IMR-90 (cell line): ENCODE measurements around the gene PRDM10. TPM values are rescaled to one million over a fixed set of nuclear protein-coding genes. Genes with fewer than 3 reads are reported as not detected.

ENCODE experiments used
- ATAC-seq: fragments of 200-7000 bp; cut with Tn5 transposase; 2 replicates; pipeline ENCODE4 v1.9.1; 2020; ENCODE audit warnings: low read depth, mild to moderate bottlenecking, moderate library complexity
- BruUV-seq: library from RNA; stranded (reverse); fragments of 400-500 nt; replicated peaks from 2 replicates; lab custom pipeline; 2021; lab: Mats Ljungman, UMichigan
- CTCF ChIA-PET: fragments of 300-600 bp; formaldehyde crosslinking; extraction: SDS; loops from one replicate; lab custom pipeline; 2021; ENCODE audit warnings: antibody characterized with exemption; lab: Yijun Ruan, JAX
- POLR2A ChIA-PET: fragments of 300-600 bp; sonication (Branson Sonifier 250); formaldehyde crosslinking; loops from one replicate; lab custom pipeline; 2022; ENCODE audit warnings: antibody characterized with exemption; ENCODE audit not compliant: unreplicated experiment; lab: Charles Lee
- DNase-seq: peaks from one replicate; pipeline ENCODE4 v3.0.0; 2013
- H2AFZ ChIP-seq: replicated peaks from 2 replicates; pipeline ENCODE3; 2013; ENCODE audit warnings: low read length, mild to moderate bottlenecking; ENCODE audit not compliant: poor library complexity
- H2AK5ac ChIP-seq: 2 replicates; pipeline ENCODE4 v1.6.1; 2013; ENCODE audit warnings: low read depth, low read length, inconsistent platforms
- H2AK9ac ChIP-seq: replicated peaks from 2 replicates; pipeline ENCODE3; 2013; ENCODE audit warnings: mild to moderate bottlenecking, low read depth, low read length, moderate library complexity; ENCODE audit not compliant: poor library complexity
- H2BK120ac ChIP-seq: 2 replicates; pipeline ENCODE4 v1.6.1; 2013; ENCODE audit warnings: low read depth, low read length, inconsistent platforms
- H2BK15ac ChIP-seq: 3 replicates; pipeline ENCODE4 v1.6.1; 2013; ENCODE audit warnings: low read depth, low read length, inconsistent platforms
- H2BK20ac ChIP-seq: 2 replicates; pipeline ENCODE4 v1.6.1; 2013; ENCODE audit warnings: low read depth, mild to moderate bottlenecking, inconsistent platforms, low read length, moderate library complexity
- H2BK5ac ChIP-seq: 2 replicates; pipeline ENCODE4 v1.6.1; 2013; ENCODE audit warnings: mild to moderate bottlenecking, low read depth, low read length, inconsistent platforms; ENCODE audit not compliant: poor library complexity, severe bottlenecking
- H3K14ac ChIP-seq: replicated peaks from 2 replicates; pipeline ENCODE4 v1.6.1; 2013; ENCODE audit warnings: low read depth, low read length, inconsistent platforms
- H3K18ac ChIP-seq: 2 replicates; pipeline ENCODE4 v1.6.1; 2013; ENCODE audit warnings: low read depth, low read length, control low read depth
- H3K23ac ChIP-seq: 2 replicates; pipeline ENCODE4 v1.6.1; 2013; ENCODE audit warnings: low read depth, low read length, inconsistent platforms
- H3K27ac ChIP-seq: 2 replicates; pipeline ENCODE4 v1.5.1; 2013; ENCODE audit warnings: mild to moderate bottlenecking, control low read depth, low read length; ENCODE audit not compliant: insufficient read depth
- H3K27me3 ChIP-seq: 2 replicates; pipeline ENCODE4 v1.6.1; 2013; ENCODE audit warnings: low read length; ENCODE audit not compliant: control insufficient read depth, insufficient read depth
- H3K36me3 ChIP-seq: 2 replicates; pipeline ENCODE4 v1.6.1; 2013; ENCODE audit warnings: low read length, mixed read lengths; ENCODE audit not compliant: control insufficient read depth, insufficient read depth
- H3K4ac ChIP-seq: 2 replicates; pipeline ENCODE4 v1.6.1; 2013; ENCODE audit warnings: low read depth, low read length, inconsistent platforms
- H3K4me1 ChIP-seq: 2 replicates; pipeline ENCODE4 v1.6.1; 2013; ENCODE audit warnings: low read length, mixed read lengths; ENCODE audit not compliant: control insufficient read depth, insufficient read depth
- H3K4me2 ChIP-seq: 2 replicates; pipeline ENCODE4 v1.6.1; 2013; ENCODE audit warnings: low read depth, mild to moderate bottlenecking, control low read depth, low read length, moderate library complexity
- H3K4me3 ChIP-seq: 2 replicates; pipeline ENCODE4 v1.5.1; 2013; ENCODE audit warnings: low read depth, mild to moderate bottlenecking, control low read depth, low read length, moderate library complexity; ENCODE audit not compliant: insufficient read depth
- H3K56ac ChIP-seq: 2 replicates; pipeline ENCODE4 v1.6.1; 2013; ENCODE audit warnings: low read length, inconsistent platforms; ENCODE audit not compliant: insufficient read depth; ENCODE audit errors: extremely low read depth
- H3K79me1 ChIP-seq, 2 experiments: 2 replicates each; pipeline ENCODE4 v1.6.1; 2013; ENCODE audit warnings: low read length in 2 of 2, inconsistent platforms in 1 of 2, low read depth in 1 of 2
- H3K9ac ChIP-seq: 2 replicates; pipeline ENCODE4 v1.6.1; 2013; ENCODE audit warnings: low read depth, low read length, control low read depth
- H3K9me1 ChIP-seq: 2 replicates; pipeline ENCODE4 v1.6.1; 2013; ENCODE audit warnings: low read length, inconsistent platforms; ENCODE audit not compliant: insufficient read depth
- H3K9me3 ChIP-seq: 2 replicates; pipeline ENCODE4 v1.6.1; 2013; ENCODE audit warnings: low read length; ENCODE audit not compliant: control insufficient read depth, insufficient read depth
- H4K20me1 ChIP-seq: 2 replicates; pipeline ENCODE4 v1.6.1; 2013; ENCODE audit warnings: low read length, inconsistent platforms; ENCODE audit not compliant: insufficient read depth
- H4K5ac ChIP-seq: 2 replicates; pipeline ENCODE4 v1.6.1; 2013; ENCODE audit warnings: mild to moderate bottlenecking, low read depth, low read length, control low read depth
- H4K8ac ChIP-seq, 2 experiments: 2 replicates each; pipeline ENCODE4 v1.6.1; 2013; ENCODE audit warnings: low read depth in 2 of 2, low read length in 2 of 2, control low read depth in 1 of 2, inconsistent platforms in 1 of 2
- H4K91ac ChIP-seq: 2 replicates; pipeline ENCODE4 v1.6.1; 2013; ENCODE audit warnings: low read depth, low read length, inconsistent platforms; ENCODE audit not compliant: insufficient read depth
- BHLHE40 ChIP-seq: fragments of 150-350 bp; IDR thresholded peaks from 2 replicates; pipeline ENCODE4 v1.6.1; 2016; ENCODE audit warnings: mild to moderate bottlenecking, low read depth, low read length
- CEBPB ChIP-seq: IDR thresholded peaks from 2 replicates; pipeline ENCODE4 v1.6.1; 2012; ENCODE audit warnings: low read depth, low read length, improper control_type of control experiment
- FOS ChIP-seq: fragments of 150-350 bp; IDR thresholded peaks from 2 replicates; pipeline ENCODE4 v1.6.1; 2016; ENCODE audit warnings: low read depth, low read length
- MAFK ChIP-seq: IDR thresholded peaks from 2 replicates; pipeline ENCODE4 v1.6.1; 2012; ENCODE audit warnings: low read depth, low read length, improper control_type of control experiment
- WGBS, 2 experiments: methylation state at CpG; one replicate each; pipeline versions ENCODE4 v1.1.5 to v1.1.7; 2013; ENCODE audit warnings: missing lambda C conversion rate in 2 of 2; ENCODE audit not compliant: insufficient read length in 1 of 2; ENCODE audit errors: extremely low coverage in 2 of 2; 5-methylcytosine and 5-hydroxymethylcytosine counted together
- dilution Hi-C: fragments of 300-500 bp; cut with HindIII; formaldehyde crosslinking; loops from one replicate; pipeline ENCODE4 v1.14.3; 2018; ENCODE audit warnings: low sequenced_read_pairs; ENCODE audit not compliant: unreplicated experiment
- in situ Hi-C: fragments of 300-500 bp; cut with MboI; formaldehyde crosslinking; loops from 3 replicates; pipeline ENCODE4 v1.14.3; 2019; ENCODE audit warnings: low sequenced_read_pairs, inconsistent platforms, mixed read lengths
- intact Hi-C: fragments of 100-400 bp; cut with micrococcal nuclease; formaldehyde crosslinking; loops from 2 replicates; pipeline ENCODE4 v1.10.0; 2022
- polyA plus RNA-seq, 3 experiments: library from polyadenylated mRNA; depleted of rRNA; stranded (reverse); fragments of >200 nt; gene quantifications; 2 replicates each; pipeline ENCODE4 v1.2.3, GENCODE V29; 2012; ENCODE audit warnings: low replicate concordance in 1 of 3
- total RNA-seq: library from RNA; depleted of rRNA; stranded (reverse); fragments of >200 nt; gene quantifications from 2 replicates; pipeline ENCODE4 v1.2.3, GENCODE V29; 2012

The PRDM10 gene
- total and polyA plus RNA-seq, 2 of the 4 experiments (the other 2 are of a cell fraction): 3.1 to 6.5 TPM

DNA sequence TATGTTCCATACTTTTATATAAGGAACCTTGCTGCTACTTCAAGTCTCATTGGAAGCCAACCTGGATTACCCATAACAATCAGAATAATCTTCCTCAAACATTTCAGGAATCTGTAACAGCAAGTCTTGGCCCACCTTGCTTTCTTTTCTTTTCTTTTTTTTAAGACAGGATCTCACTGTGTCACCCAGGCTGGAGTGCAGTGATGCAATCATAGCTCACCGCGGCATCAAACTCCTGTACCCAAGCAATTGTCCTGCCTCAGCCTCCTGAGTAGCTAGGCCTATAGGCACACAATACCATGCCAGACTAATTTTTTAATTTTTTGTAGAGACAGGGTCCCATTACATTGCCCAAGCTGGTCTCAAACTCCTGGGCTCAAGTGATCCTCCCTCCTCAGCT lies 29.3 kb upstream of the PRDM10 start:
- in situ Hi-C loops: no loop called here
- POLR2A ChIA-PET: interaction anchor here (0.6 kb wide), 1 partner anchor 28 kb away, joined by 5 read pairs; no protein-coding TSS in a partner anchor
- no peak overlapping the region for H4K5ac ChIP-seq

More for the DNA sequence above, 29.3 kb upstream of the PRDM10 start:
- H3K23ac ChIP-seq: no peak overlapping the region
- H3K27ac ChIP-seq: no peak overlapping the region
- H3K9me3 ChIP-seq: no peaks in the 10 kb centered on the region
- TF ChIP-seq CEBPB (peak; percentile 58; the same call in 1 of the 2 replicates), FOS (no peak), MAFK (no peak), BHLHE40 (no peak)
- H3K56ac ChIP-seq: no peak overlapping the region
- no peak overlapping the region for H2BK20ac ChIP-seq
- H3K4me3 ChIP-seq: no peak overlapping the region
- H3K79me1 ChIP-seq: no peaks in the 10 kb centered on the region
- no peak for DNase-seq
- no peaks in the 10 kb centered on the region for H4K20me1 ChIP-seq
- H3K14ac ChIP-seq: no peak overlapping the region
- H3K4ac ChIP-seq: no peak overlapping the region
- no peak overlapping the region for H2AK5ac ChIP-seq
- no peak overlapping the region for H2BK15ac ChIP-seq
- no peak; the same call in 1 of the 2 replicates for ATAC-seq
- no peak overlapping the region for H2BK120ac ChIP-seq
- H2AK9ac ChIP-seq: no peak overlapping the region
- no peak overlapping the region for H2AFZ ChIP-seq
- no peak overlapping the region for H4K8ac ChIP-seq
- intact Hi-C loops (no loop called here), dilution Hi-C loops (no loop called here)
- CTCF ChIA-PET: interaction anchor here (0.7 kb wide), 1 partner anchor 819 kb away, joined by 3 read pairs; no protein-coding TSS in a partner anchor
- H3K9ac ChIP-seq: no peak overlapping the region
- H3K4me1 ChIP-seq: no peaks in the 10 kb centered on the region
- H3K4me2 ChIP-seq: no peak overlapping the region
- H3K18ac ChIP-seq: no peak overlapping the region
- no peaks in the 10 kb centered on the region for H3K9me1 ChIP-seq
- no peak overlapping the region for H4K91ac ChIP-seq
- no CpG with 5 or more reads among the region's 2 CpGs for WGBS, 2 experiments
- no peak overlapping the region for H2BK5ac ChIP-seq
- no TSS peak for BruUV-seq
- H3K27me3 ChIP-seq: no peaks in the 10 kb centered on the region
- H3K36me3 ChIP-seq: no peaks in the 10 kb centered on the region
